ENCODE measurements around the gene SLC10A6. TPM values are rescaled to one million over a fixed set of nuclear protein-coding genes. Genes with fewer than 3 reads are reported as not detected.

SLC10A6 gene
- total and polyA plus RNA-seq, 2 donors (not counting 3 experiments of a cell fraction or from before 2014, with no cell fraction given), result 0.04 TPM; not detected in 1

GRCh38 chr4:86822136-86822535, 27.0 kb downstream of the SLC10A6 start:
- POLR2A ChIA-PET, result no interaction called here
- DNase-seq (ENCODE audit: low read depth, low spot score) (no peak), FAIRE-seq (no peak)
- H3K27ac ChIP-seq (ENCODE audit: insufficient read depth, low read depth, low read length), result no peak overlapping the region
- no peaks in the 10 kb centered on the region for H3K27me3 ChIP-seq (ENCODE audit: control insufficient read depth in 2 of 2, insufficient read depth in 2 of 2, low read length in 2 of 2)
- CTCF ChIA-PET, result no interaction called here
- dilution Hi-C loops (cut with MboI; ENCODE audit: extremely low pct_ligation_motif_present, low sequenced_read_pairs) (no loop called here), intact Hi-C loops (cut with micrococcal nuclease) (no loop called here)
- no peak overlapping the region for H3K4me2 ChIP-seq (ENCODE audit: insufficient read depth, low read length)
- H3K9ac ChIP-seq (replicated peaks; ENCODE audit: extremely low read depth, insufficient read depth, low read length), result no peak overlapping the region
- H3K9me1 ChIP-seq (replicated peaks; ENCODE audit: control insufficient read depth, extremely low read depth, insufficient read depth, low read length), result no peaks in the 10 kb centered on the region
- no peak overlapping the region for H2AFZ ChIP-seq (ENCODE audit: low read depth, low read length)
- BruUV-seq (replicated peaks), result no TSS peak
- H3K9me3 ChIP-seq (replicated peaks; ENCODE audit: control insufficient read depth, insufficient read depth, low read length), result no peaks in the 10 kb centered on the region
- no peak overlapping the region for H3K4me3 ChIP-seq (replicated peaks in 1 of 3; ENCODE audit: insufficient read depth in 1 of 3, low read depth in 1 of 3, low read length in 3 of 3)
- H4K20me1 ChIP-seq (replicated peaks; ENCODE audit: control insufficient read depth, extremely low read depth, insufficient read depth, low read length), result no peaks in the 10 kb centered on the region
- no peaks in the 10 kb centered on the region for H3K36me3 ChIP-seq (ENCODE audit: control insufficient read depth in 2 of 2, extremely low read depth in 1 of 2, insufficient read depth in 2 of 2, low read length in 2 of 2)
- H3K4me1 ChIP-seq (ENCODE audit: control insufficient read depth, extremely low read depth, insufficient read depth, low read length), result peaks cover 7% of the 10 kb centered on the region
- TF ChIP-seq EZH2 (IDR thresholded peaks at IDR 0.05; ENCODE audit: borderline replicate concordance, low read depth, low read length, severe bottlenecking) (no peak), JUN (IDR thresholded peaks at IDR 0.05; ENCODE audit: borderline replicate concordance, insufficient read depth, insufficient read length, low read depth) (no peak), POLR2AphosphoS5 (IDR thresholded peaks at IDR 0.05; ENCODE audit: insufficient read depth, low read depth, low read length) (no peak), MAX (IDR thresholded peaks at IDR 0.05; ENCODE audit: insufficient read depth, insufficient read length) (no peak), MYC (IDR thresholded peaks at IDR 0.05; ENCODE audit: low read depth, low read length) (no peak), FOS (IDR thresholded peaks at IDR 0.05; ENCODE audit: borderline replicate concordance, insufficient read depth, low read length) (no peak), POLR2A (IDR thresholded peaks at IDR 0.05; ENCODE audit: low read depth, low read length) (no peak), GATA2 (IDR thresholded peaks at IDR 0.05; ENCODE audit: insufficient read depth, insufficient read length, low read depth, low read length) (no peak), CTCF (IDR thresholded peaks at IDR 0.05; ENCODE audit: extremely low read depth in 1 of 2, insufficient read depth in 1 of 2, low read depth in 1 of 2, low read length in 2 of 2) (no peak)
- H3K79me2 ChIP-seq (ENCODE audit: control insufficient read depth, insufficient read depth, low read length), result no peaks in the 10 kb centered on the region

Data from endothelial cell of umbilical vein (primary cell).